HCT116 (cell line): ENCODE data around the gene PGLYRP3. TPM values are rescaled to one million over a fixed set of nuclear protein-coding genes. Genes with fewer than 3 reads are reported as not detected.

ENCODE experiments used
- ATAC-seq: fragments of 200-7000 bp; cut with Tn5 transposase; 2 replicates; pipeline ENCODE4 v1.9.1; 2020; ENCODE audit warnings: mild to moderate bottlenecking, moderate library complexity
- BruUV-seq: library from RNA; stranded (reverse); fragments of 400-500 nt; replicated peaks from 2 replicates; lab custom pipeline; 2021; lab: Mats Ljungman, UMichigan
- CTCF ChIA-PET: fragments of 300-600 bp; sonication (Branson Sonifier 250); formaldehyde crosslinking; loops from one replicate; lab custom pipeline; 2021; ENCODE audit warnings: antibody characterized with exemption; lab: Charles Lee
- POLR2A ChIA-PET: fragments of 300-600, 350-600 bp; sonication (Branson Sonifier 250); formaldehyde crosslinking; loops from one replicate; lab custom pipeline; 2021; ENCODE audit warnings: antibody characterized with exemption; lab: Charles Lee
- RAD21 ChIA-PET, 2 experiments: fragments of 300-600 bp; sonication (Branson Sonifier 250); formaldehyde crosslinking; loops; one replicate each; lab custom pipeline; 2023; ENCODE audit warnings: low total read pairs in 2 of 2; ENCODE audit not compliant: uncharacterized antibody in 2 of 2, unreplicated experiment in 2 of 2, low non-redundant PET in 1 of 2; lab: Charles Lee
- DNase-seq: peaks from one replicate; pipeline ENCODE4 v3.0.0-alpha.2; 2010; ENCODE audit warnings: low read depth, low spot score
- H2AFZ ChIP-seq: fragments of 200-600 bp; shearing (Covaris generic), sonication (generic); 2 replicates; pipeline ENCODE4 v1.6.1; 2017; ENCODE audit warnings: low read depth, mixed run types, mixed read lengths, antibody characterized with exemption, low read length; ENCODE audit not compliant: poor library complexity, severe bottlenecking
- H3K27ac ChIP-seq: 2 replicates; pipeline ENCODE4 v1.5.1; 2012; ENCODE audit warnings: low read depth, low read length
- H3K27me3 ChIP-seq: fragments of 200-600 bp; sonication (generic); 2 replicates; pipeline ENCODE4 v1.6.1; 2016; ENCODE audit warnings: mixed run types, low read length, mixed read lengths; ENCODE audit not compliant: insufficient read depth
- H3K36me3 ChIP-seq, 2 experiments: fragments of 200-500 bp in 1 of 2; fragments of 200-600 bp in 1 of 2; sonication (Bioruptor generic) in 1 of 2; sonication (generic) in 1 of 2; 2 replicates each; pipeline versions ENCODE4 v1.5.1 to v1.6.1; 2014 to 2016; ENCODE audit warnings: low read length in 2 of 2, inconsistent platforms in 1 of 2, mixed read lengths in 1 of 2, mixed run types in 1 of 2; ENCODE audit not compliant: insufficient read depth in 2 of 2, control insufficient read depth in 1 of 2
- H3K4me1 ChIP-seq, 2 experiments: fragments of 200-600 bp in 1 of 2; sonication (generic) in 1 of 2; 2 replicates each; pipeline versions ENCODE4 v1.5.1 to v1.6.1; 2012 to 2017; ENCODE audit warnings: low read length in 2 of 2, inconsistent platforms in 1 of 2, mild to moderate bottlenecking in 1 of 2, mixed read lengths in 1 of 2, mixed run types in 1 of 2, moderate library complexity in 1 of 2; ENCODE audit not compliant: insufficient read depth in 2 of 2, control insufficient read depth in 1 of 2
- H3K4me2 ChIP-seq: fragments of 200-600 bp; sonication (generic); 2 replicates; pipeline ENCODE4 v1.6.1; 2017; ENCODE audit warnings: mixed run types, low read length, mixed read lengths
- H3K4me3 ChIP-seq, 2 experiments: fragments of 200-600 bp in 1 of 2; sonication (generic) in 1 of 2; replicated peaks in 1 of 2; 2 replicates each; pipeline ENCODE4 v1.5.1; 2011 to 2016; ENCODE audit warnings: low read length in 2 of 2, control low read depth in 1 of 2, low read depth in 1 of 2, mild to moderate bottlenecking in 1 of 2, mixed read lengths in 1 of 2, mixed run types in 1 of 2
- H3K79me2 ChIP-seq: fragments of 200-600 bp; sonication (generic); 2 replicates; pipeline ENCODE4 v1.6.1; 2017; ENCODE audit warnings: mild to moderate bottlenecking, mixed run types, low read length, moderate library complexity, mixed read lengths; ENCODE audit not compliant: insufficient read depth
- H3K9ac ChIP-seq: fragments of 200-600 bp; sonication (generic); 2 replicates; pipeline ENCODE4 v1.6.1; 2016; ENCODE audit warnings: low read length, mixed read lengths
- H3K9me2 ChIP-seq: fragments of 200-600 bp; sonication (generic), shearing (Covaris generic); 2 replicates; pipeline ENCODE4 v1.6.1; 2017; ENCODE audit warnings: mixed run types, mild to moderate bottlenecking, moderate library complexity; ENCODE audit not compliant: insufficient read depth
- H3K9me3 ChIP-seq, 2 experiments: fragments of 200-500 bp in 1 of 2; fragments of 200-600 bp in 1 of 2; sonication (Bioruptor generic) in 1 of 2; sonication (generic) in 1 of 2; 2 replicates each; pipeline ENCODE4 v1.6.1; 2014 to 2017; ENCODE audit warnings: low read length in 2 of 2, mixed read lengths in 2 of 2, inconsistent platforms in 1 of 2, low read depth in 1 of 2, mild to moderate bottlenecking in 1 of 2, mixed run types in 1 of 2, moderate library complexity in 1 of 2; ENCODE audit not compliant: control insufficient read depth in 1 of 2, insufficient read depth in 1 of 2
- H4K20me1 ChIP-seq: fragments of 200-600 bp; sonication (generic), shearing (Covaris generic); 2 replicates; pipeline ENCODE4 v1.6.1; 2017; ENCODE audit warnings: mixed run types, mild to moderate bottlenecking, moderate library complexity; ENCODE audit not compliant: insufficient read depth
- CEBPB ChIP-seq: IDR thresholded peaks from 2 replicates; pipeline ENCODE4 v1.6.1; 2012; ENCODE audit warnings: low read depth
- EZH2 ChIP-seq: fragments of 200-600 bp; sonication (generic); IDR thresholded peaks from 2 replicates; pipeline ENCODE4 v1.6.1; 2017; ENCODE audit warnings: antibody characterized with exemption, mixed run types
- FOSL1 ChIP-seq: IDR thresholded peaks from 2 replicates; pipeline ENCODE4 v1.6.1; 2012; ENCODE audit warnings: low read depth
- POLR2AphosphoS5 ChIP-seq: IDR thresholded peaks from 2 replicates; pipeline ENCODE4 v1.6.1; 2011; ENCODE audit warnings: mild to moderate bottlenecking, low read depth, low read length, moderate library complexity
- RAD21 ChIP-seq: IDR thresholded peaks from 2 replicates; pipeline ENCODE4 v1.6.1; 2012; ENCODE audit warnings: low read depth, mild to moderate bottlenecking
- SP1 ChIP-seq: IDR thresholded peaks from 2 replicates; pipeline ENCODE4 v1.6.1; 2012; ENCODE audit warnings: low read depth
- ZNF274 ChIP-seq: fragments of 200-500 bp; sonication (Bioruptor generic); IDR thresholded peaks from 2 replicates; pipeline ENCODE4 v1.6.1; 2014; ENCODE audit warnings: mild to moderate bottlenecking, low read depth, low read length, inconsistent platforms
- intact Hi-C: fragments of 100-400 bp; cut with micrococcal nuclease; formaldehyde crosslinking; loops from 2 replicates; pipeline ENCODE4 v1.10.0; 2022
- total RNA-seq: library from RNA; stranded (reverse); gene quantifications from one replicate; pipeline ENCODE4 v1.2.1, GENCODE V29; 2021; ENCODE audit not compliant: unreplicated experiment
- TF ChIP-seq, protein P1 (sequence below): IDR thresholded peaks from 2 replicates; pipeline ENCODE4 v1.6.1; 2012
- TF ChIP-seq, protein P2 (sequence below), 3 experiments: fragments of 200-600 bp in 1 of 3; sonication (generic) in 1 of 3; IDR thresholded peaks in 2 of 3; conservative IDR thresholded peaks in 1 of 3; 2 replicates each; pipeline ENCODE4 v1.5.1; 2012 to 2017; ENCODE audit warnings: low read depth in 2 of 3, low read length in 2 of 3, antibody characterized with exemption in 1 of 3, borderline replicate concordance in 1 of 3, control low read depth in 1 of 3, mild to moderate bottlenecking in 1 of 3, mixed read lengths in 1 of 3, mixed run types in 1 of 3, moderate library complexity in 1 of 3; ENCODE audit not compliant: insufficient read depth in 1 of 3
- TF ChIP-seq, protein P3 (sequence below): IDR thresholded peaks from 2 replicates; pipeline ENCODE4 v1.6.1; 2012

Gene PGLYRP3
- total RNA-seq, 1 experiment from 2014 or later: not detected

DNA sequence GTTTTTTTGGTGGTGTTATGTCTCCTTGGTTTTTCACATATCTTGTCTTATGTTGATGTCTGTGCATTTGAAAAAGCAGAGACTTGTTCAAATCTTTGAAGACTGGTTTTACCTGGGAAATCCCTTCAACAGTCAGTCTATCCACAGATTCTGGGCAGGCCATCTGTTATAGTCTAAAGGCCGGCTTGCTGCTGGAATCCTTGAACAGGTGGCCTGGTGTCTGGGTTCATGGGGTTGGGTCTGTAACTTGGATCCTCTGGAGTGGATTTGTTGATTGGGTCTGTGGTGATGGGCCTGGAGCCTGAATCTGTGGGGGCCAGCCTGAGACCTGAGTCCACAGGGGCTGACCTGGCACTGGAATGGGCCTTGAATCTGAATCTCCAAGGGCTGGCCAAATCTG is 41.0 kb downstream of the PGLYRP3 start:
- H3K79me2 ChIP-seq: no peaks in the 10 kb centered on the region
- H3K9ac ChIP-seq: no peak overlapping the region
- no peak overlapping the region for H3K4me2 ChIP-seq
- POLR2A ChIA-PET: no interaction called here
- TF ChIP-seq SP1 (no peak), RAD21 (no peak), ZNF274 (no peak), FOSL1 (no peak), EZH2 (no peak), CEBPB (no peak), POLR2AphosphoS5 (no peak)
- TF ChIP-seq, protein P1, sequence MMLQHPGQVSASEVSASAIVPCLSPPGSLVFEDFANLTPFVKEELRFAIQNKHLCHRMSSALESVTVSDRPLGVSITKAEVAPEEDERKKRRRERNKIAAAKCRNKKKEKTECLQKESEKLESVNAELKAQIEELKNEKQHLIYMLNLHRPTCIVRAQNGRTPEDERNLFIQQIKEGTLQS: no peak
- TF ChIP-seq, protein P2, sequence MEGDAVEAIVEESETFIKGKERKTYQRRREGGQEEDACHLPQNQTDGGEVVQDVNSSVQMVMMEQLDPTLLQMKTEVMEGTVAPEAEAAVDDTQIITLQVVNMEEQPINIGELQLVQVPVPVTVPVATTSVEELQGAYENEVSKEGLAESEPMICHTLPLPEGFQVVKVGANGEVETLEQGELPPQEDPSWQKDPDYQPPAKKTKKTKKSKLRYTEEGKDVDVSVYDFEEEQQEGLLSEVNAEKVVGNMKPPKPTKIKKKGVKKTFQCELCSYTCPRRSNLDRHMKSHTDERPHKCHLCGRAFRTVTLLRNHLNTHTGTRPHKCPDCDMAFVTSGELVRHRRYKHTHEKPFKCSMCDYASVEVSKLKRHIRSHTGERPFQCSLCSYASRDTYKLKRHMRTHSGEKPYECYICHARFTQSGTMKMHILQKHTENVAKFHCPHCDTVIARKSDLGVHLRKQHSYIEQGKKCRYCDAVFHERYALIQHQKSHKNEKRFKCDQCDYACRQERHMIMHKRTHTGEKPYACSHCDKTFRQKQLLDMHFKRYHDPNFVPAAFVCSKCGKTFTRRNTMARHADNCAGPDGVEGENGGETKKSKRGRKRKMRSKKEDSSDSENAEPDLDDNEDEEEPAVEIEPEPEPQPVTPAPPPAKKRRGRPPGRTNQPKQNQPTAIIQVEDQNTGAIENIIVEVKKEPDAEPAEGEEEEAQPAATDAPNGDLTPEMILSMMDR (IDR thresholded peaks at IDR 0.05 in 2 of 3, conservative IDR thresholded peaks at IDR 0.05 in 1 of 3; ENCODE audit: borderline replicate concordance in 1 of 3, insufficient read depth in 1 of 3, low read depth in 2 of 3, low read length in 2 of 3): no peak
- TF ChIP-seq, protein P3, sequence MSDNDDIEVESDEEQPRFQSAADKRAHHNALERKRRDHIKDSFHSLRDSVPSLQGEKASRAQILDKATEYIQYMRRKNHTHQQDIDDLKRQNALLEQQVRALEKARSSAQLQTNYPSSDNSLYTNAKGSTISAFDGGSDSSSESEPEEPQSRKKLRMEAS: no peak
- H3K9me2 ChIP-seq: no peaks in the 10 kb centered on the region
- H3K9me3 ChIP-seq: no peaks in the 10 kb centered on the region
- no TSS peak for BruUV-seq
- RAD21 ChIA-PET: no interaction called here
- DNase-seq (no peak), ATAC-seq (no peak)
- H3K4me3 ChIP-seq: no peak overlapping the region
- H4K20me1 ChIP-seq: no peaks in the 10 kb centered on the region
- no peak overlapping the region for H2AFZ ChIP-seq
- intact Hi-C loops: no loop called here
- no peaks in the 10 kb centered on the region; the same call in 1 of the 2 replicates for H3K27me3 ChIP-seq
- H3K36me3 ChIP-seq: no peaks in the 10 kb centered on the region
- CTCF ChIA-PET: no interaction called here
- H3K27ac ChIP-seq: no peak overlapping the region
- H3K4me1 ChIP-seq: no peaks in the 10 kb centered on the region
